OCI-LY7 (cell line): Measurements from ENCODE around the gene OR5A1.

Experiments
- EZH2phosphoT487 ChIP-seq: fragments of 200-600 bp; sonication (generic); IDR thresholded peaks from 2 replicates; pipeline ENCODE4 v1.6.1; 2018; ENCODE audit warnings: low read depth, borderline replicate concordance, mild to moderate bottlenecking, mixed run types, antibody characterized with exemption, low read length, moderate library complexity, mixed read lengths
- TF ChIP-seq, protein P1 (sequence below): fragments of 200-600 bp; sonication (generic); conservative IDR thresholded peaks from 2 replicates; pipeline ENCODE4 v1.5.1; 2014; ENCODE audit warnings: mild to moderate bottlenecking, antibody characterized with exemption, low read length, moderate library complexity, mixed read lengths

DNA sequence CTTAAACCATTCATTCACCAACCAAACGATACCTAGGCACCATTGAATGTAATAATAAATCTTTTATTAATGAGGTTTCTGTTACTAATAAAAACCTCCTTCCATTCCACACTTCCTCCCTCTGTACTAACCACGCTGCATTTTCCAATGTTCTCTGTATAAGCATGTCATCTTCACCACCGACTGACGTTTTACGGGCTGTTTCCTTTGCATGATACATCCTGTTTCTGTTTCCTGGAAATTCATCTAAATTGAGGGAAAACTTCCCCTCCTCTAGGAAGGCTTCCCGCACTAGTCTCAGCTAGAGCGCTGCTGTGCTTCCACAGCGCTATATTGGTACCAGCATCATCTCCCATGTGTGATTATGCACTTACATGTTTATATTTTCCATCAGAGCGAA lies 38.9 kb downstream of the OR5A1 start:
- TF ChIP-seq, protein P1, sequence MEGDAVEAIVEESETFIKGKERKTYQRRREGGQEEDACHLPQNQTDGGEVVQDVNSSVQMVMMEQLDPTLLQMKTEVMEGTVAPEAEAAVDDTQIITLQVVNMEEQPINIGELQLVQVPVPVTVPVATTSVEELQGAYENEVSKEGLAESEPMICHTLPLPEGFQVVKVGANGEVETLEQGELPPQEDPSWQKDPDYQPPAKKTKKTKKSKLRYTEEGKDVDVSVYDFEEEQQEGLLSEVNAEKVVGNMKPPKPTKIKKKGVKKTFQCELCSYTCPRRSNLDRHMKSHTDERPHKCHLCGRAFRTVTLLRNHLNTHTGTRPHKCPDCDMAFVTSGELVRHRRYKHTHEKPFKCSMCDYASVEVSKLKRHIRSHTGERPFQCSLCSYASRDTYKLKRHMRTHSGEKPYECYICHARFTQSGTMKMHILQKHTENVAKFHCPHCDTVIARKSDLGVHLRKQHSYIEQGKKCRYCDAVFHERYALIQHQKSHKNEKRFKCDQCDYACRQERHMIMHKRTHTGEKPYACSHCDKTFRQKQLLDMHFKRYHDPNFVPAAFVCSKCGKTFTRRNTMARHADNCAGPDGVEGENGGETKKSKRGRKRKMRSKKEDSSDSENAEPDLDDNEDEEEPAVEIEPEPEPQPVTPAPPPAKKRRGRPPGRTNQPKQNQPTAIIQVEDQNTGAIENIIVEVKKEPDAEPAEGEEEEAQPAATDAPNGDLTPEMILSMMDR = no peak
- TF ChIP-seq EZH2phosphoT487 = no peak
